ENCODE results near the gene TMOD1.
"Not testable (repeated sequence)": the region's sequence is repeated elsewhere in the genome, so short reads cannot be mapped to it uniquely, and the experiment has no call there.

Gene TMOD1

GRCh38 chr9:97601228-97601898 is 99.9 kb downstream of the TMOD1 start:
- no peak for DNase-seq

- no peak for DNase-seq
These were observed 101.0 kb downstream of the TMOD1 start for GRCh38 chr9:97602430-97602829.

DNA sequence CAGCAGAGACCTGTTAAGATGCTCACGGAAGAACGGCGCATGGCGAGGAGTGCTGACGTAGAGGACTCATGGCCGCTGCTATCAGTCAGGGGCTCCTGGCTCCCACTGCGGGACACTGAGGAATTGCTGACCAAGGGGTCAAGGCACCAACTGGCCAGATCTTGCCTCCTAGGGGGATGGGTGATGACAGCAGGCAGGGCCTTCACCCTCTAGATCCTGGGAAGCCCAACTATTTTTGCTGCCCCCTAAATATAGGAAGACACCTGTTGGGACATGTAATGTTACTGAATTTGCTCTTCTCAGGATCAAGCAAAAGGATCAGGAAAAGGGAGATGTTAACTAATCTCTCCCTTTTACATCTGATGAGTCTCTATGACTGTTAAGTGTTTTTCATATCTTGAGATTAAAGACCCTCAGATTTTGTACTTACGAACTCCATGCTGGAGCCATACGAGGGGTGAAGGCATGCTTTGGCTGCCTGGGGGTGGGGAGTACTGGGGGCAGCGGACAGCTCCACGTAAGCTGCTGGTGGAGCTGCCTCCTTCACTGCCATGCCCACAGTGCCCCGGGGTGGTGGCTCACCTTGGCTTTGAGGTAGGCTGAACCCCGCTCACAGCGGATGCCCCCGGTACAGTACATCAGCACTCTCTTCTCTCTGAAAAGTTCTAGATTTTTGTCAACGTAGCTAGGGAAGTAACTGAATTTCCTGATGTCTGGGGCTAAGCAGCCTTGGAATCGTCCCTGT is 103.6 kb downstream of the TMOD1 start:
- DNase-seq, result no peak

- DNase-seq, result peak in 1 of 2 experiments; percentile 63
These were observed 114.1 kb downstream of the TMOD1 start for GRCh38 chr9:97615439-97616072.

DNA sequence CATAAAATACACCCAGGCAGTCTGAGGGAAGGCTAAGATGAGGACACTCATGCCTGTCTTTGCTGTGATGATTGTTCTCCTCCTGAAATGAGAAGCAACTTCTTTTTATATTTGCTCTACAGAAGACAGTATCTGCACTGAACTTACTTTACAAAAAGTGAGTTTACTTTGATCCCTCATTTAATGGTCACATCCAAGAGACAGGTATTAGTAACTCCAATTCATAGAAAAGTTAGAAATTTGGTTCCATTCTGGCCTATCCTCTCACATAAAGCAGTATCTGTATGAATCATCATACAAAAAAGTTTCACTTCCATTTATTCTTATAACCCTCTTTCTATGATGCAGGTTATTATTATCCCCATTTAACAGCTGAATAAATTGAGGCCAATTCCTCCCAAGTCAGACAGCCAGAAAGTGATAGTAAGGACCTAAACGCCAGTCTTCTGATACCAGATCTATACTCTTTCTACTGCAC is 116.5 kb downstream of the TMOD1 start:
- no peak for DNase-seq

GRCh38 chr9:97620063-97620462 is 118.6 kb downstream of the TMOD1 start:
- DNase-seq, result not testable (repeated sequence)

GRCh38 chr9:97622483-97622882 is 121.0 kb downstream of the TMOD1 start:
- DNase-seq, result not testable (repeated sequence)

- no peak for DNase-seq
These were observed 122.5 kb downstream of the TMOD1 start for GRCh38 chr9:97623946-97624345.

DNA sequence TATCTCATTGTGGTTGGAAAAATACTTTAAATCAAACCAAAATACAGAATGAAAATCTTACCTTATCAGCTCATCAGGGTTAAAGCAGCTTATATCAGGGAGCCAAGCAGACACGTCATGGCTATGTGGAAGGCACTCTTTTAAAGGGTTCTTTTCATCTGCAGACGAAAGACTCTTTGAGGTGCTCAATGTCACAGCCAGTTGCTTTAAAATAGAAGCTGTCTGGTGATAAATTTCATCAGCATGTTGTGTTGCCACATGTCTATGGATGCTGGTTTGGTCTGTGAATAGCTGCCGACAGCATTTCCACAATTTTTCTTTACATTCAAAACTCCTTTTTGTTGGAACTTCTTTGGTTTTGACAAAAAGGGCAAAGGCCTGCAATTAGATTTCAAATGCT is 124.2 kb downstream of the TMOD1 start:
- DNase-seq, result no peak

DNA sequence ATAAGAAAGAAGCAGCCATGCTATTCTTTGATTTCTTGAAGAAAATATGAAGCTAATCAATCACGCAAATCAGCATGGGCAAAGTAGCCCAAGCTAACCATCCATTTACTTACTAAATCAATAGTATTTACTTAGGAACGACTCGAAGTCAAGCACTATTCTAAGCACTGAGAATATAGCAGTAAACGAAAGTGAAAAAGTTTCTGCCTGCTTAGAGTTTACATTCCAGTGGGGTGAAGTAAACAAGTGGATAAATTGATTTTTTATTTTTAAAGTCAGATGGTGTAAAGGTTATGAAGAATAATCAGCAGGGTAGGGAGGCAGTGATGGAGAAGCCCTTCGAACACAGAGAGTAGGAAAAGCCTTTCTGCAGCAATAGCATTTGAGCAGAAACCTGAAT is 126.2 kb downstream of the TMOD1 start:
- DNase-seq, result no peak

GRCh38 chr9:97628668-97629067 is 127.2 kb downstream of the TMOD1 start:
- DNase-seq, result no peak

- no peak for DNase-seq
These were observed 127.7 kb downstream of the TMOD1 start for GRCh38 chr9:97629156-97629555.

DNA sequence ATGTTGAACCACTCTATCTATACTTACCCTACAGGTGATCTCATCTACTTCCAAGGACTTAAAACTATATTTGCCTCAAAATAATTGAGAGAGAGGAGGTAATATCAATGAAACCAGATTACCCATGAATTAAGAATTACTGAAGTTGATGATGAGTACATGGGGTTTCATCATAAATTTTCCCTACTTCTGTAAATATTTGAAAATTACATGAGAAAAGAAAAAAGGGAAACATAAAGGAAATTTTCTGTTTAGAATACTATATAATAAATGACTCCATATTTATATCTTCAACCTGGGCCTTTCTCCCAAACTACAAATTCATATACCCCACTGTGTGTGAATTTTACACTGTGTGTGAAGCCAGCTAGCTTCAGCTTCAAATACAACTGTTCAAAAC is 129.1 kb downstream of the TMOD1 start:
- DNase-seq, result no peak

DNA sequence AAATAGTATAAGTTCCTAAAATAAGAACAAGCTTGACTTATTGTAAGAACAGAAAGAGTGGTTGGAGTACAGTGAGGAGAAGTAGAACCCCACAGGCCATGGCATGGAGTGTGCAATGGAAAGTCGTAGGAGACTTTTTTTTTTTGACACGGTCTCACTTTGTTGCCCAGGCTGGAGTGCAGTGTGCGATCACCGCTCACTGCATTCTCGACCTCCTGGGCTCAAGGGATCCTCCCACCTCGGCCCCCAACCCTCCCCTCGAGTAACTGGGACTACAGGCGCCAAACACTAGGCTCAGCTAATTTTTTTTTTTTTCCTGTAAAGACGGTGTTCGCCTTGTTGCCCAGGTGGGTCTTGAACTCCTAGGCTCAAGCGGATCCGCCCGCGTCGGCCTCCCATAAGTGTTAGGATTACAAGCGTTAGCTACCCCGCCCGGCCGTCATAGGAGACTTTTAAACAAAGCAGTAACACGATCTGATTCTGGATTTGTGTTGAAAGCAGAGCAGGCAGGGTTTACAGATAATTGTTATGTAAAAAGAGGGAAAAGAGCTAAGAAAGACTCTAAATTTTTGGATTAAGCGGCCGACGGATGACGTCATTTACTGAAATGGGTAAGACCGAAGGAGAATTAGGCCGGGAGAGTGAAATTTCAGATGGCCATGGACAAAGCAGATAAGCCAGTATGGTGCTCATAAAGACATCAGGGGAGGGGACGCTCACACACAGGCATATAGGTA is 130.9 kb downstream of the TMOD1 start:
- peak in 1 of 2 experiments; percentile 70 for DNase-seq

GRCh38 chr9:97632985-97633858 is 131.8 kb downstream of the TMOD1 start, which contains the start of the genes NCBP1 and TSTD2:
Gene NCBP1 (plus strand): TSS chr9:97633821. CDS start chr9:97633882, 61 bp downstream.
Gene TSTD2 (minus strand): TSS chr9:97633368. CDS start chr9:97627562, 5,806 bp downstream.
- DNase-seq, result peak; percentile 89 to 97

DNA sequence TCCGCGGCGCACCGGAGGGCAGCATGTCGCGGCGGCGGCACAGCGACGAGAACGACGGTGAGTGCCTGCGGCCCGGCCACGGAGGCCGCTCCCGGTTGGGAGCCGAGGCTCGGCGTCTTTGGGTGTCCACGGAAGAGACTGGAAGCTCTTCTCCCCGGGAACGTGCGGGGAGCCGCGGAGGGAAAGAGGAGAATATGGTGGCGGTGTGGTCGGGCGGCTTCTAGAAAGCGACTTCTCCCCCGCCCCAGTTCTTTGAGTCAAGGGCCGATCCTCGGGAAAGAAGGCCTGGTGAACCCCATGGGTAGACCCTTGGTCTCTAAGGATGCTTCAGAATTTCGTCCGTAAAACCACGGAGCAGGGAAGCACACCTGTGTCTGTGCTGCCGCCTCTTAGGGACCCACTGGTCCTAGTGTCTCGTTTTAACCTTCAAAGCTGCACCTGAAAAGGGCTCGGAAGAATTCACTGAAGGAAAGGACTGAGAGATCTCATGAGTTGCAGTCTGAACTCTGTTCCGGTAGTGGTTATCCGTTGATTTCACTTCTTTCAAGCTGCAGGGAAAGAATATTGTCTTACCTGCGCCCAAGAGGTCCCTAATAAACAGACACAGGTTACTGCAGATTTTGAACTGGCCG is 132.5 kb downstream of the TMOD1 start:
- no peak for DNase-seq

DNA sequence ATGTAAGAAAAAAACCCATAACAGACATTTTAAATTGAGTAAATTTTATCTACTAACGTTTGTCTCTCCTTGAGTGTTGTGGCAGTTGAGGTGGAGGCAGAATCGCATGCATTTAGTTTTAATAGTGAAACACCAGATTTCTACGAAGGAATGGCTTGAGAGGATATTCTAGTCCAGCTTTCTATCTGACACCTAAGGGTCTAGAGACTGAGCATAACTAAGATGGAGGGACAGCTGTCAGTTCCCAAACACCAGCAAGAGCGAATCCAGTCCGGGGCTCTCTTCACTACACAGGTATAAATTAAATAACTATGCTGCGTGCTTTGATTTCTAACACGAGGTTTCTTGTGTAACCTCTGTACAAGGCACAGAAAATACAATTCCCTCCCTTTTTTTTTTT is 133.6 kb downstream of the TMOD1 start:
- no peak for DNase-seq

DNA sequence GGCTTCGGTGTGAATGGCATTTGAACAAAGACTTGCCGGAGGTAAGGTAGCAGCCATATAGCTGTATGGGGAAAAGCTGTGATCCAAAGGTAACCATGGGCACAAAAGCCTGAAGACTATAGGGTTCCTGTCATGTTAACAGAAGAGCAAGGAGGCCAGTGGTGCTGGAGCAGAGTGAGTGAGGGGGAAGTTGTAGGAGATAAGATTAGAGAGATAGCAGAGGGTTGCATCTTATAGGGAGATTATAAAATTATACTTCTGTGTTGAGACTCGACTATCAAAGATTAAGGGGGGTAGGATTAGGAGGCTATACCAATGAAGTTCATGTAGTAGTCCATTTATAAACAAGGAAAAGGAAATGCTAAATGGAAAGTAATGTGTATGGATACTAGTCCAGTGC is 135.4 kb downstream of the TMOD1 start:
- DNase-seq, result no peak

DNA sequence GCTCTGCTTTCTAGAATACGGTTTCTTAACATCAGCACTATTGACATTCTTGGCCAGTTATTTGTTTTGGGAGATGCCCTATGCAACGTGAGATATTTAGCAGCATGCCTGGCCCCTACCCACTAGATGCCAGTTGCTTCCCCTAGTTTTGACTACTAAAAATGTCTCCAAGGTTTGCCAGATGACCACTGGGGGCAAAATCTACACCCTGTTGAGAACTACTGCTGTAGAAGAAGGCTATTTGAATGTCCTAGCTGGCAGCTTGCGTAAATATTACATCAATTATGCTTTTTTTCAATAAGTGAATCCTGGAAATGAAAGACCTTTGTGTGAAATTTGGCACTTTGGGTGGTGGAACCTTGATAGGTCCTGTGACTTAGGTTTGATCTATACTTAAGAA is 137.2 kb downstream of the TMOD1 start:
- no peak for DNase-seq

GRCh38 chr9:97640325-97640724 is 138.9 kb downstream of the TMOD1 start:
- DNase-seq, result no peak

- DNase-seq, result no peak
These were observed 144.3 kb downstream of the TMOD1 start for GRCh38 chr9:97645720-97646119.
